ENCODE results near the gene PIGN.

PIGN gene

DNA sequence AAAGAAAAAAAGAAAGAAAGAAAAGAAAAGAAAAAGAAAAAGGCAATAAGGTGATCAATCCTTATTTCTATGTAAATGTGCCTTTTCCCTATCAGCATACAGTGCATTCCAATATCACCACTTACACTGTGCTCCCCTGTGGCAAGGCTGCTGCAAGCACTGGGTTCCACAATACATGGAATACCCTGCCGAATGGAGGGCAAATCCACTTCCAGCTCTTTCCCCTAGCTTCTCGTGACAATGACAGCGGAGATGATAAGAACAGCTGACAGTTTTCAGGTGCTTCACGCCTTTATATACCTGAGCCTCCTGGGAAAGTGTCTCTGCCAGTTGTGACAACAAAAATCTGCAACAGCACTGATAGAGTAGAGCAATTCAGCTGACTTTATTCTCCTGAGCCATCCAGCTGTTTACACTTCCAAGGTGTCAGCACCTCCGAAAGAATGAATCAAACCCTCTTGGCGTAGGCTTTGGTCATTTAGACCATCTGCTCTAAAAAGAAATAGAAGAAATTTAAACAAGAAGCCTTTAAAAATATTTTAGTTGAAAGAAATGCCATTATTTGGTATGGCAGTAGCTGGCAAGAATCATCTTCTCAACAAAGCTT is 158.8 kb downstream of the PIGN start:
- DNase-seq (ENCODE audit: low spot score) = no peak
- TF ChIP-seq, protein P1, sequence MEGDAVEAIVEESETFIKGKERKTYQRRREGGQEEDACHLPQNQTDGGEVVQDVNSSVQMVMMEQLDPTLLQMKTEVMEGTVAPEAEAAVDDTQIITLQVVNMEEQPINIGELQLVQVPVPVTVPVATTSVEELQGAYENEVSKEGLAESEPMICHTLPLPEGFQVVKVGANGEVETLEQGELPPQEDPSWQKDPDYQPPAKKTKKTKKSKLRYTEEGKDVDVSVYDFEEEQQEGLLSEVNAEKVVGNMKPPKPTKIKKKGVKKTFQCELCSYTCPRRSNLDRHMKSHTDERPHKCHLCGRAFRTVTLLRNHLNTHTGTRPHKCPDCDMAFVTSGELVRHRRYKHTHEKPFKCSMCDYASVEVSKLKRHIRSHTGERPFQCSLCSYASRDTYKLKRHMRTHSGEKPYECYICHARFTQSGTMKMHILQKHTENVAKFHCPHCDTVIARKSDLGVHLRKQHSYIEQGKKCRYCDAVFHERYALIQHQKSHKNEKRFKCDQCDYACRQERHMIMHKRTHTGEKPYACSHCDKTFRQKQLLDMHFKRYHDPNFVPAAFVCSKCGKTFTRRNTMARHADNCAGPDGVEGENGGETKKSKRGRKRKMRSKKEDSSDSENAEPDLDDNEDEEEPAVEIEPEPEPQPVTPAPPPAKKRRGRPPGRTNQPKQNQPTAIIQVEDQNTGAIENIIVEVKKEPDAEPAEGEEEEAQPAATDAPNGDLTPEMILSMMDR (IDR thresholded peaks at IDR 0.05; ENCODE audit: extremely low read depth, missing control alignments) = no peak

DNA sequence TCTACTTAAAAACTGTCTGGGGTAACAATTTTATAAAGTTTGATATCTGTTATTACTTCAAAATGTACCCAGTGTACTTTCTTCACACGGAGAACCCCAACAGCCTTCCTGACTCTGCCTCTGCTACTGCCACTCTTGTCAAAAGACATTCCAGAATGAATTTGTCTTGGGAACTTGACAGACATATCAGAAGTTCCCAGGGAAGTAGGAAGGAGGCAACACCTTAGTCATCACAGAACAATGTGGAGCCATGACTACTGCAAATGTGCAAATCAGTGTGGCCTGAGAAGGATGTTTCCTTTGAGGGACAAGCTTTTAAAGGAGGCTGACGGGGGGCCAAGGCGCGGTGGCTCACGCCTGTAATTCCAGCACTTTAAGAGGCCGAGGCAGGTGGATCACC is 160.3 kb downstream of the PIGN start:
- TF ChIP-seq, protein P1 (IDR thresholded peaks at IDR 0.05; ENCODE audit: extremely low read depth, missing control alignments) = no peak
- DNase-seq (ENCODE audit: low spot score) = no peak

DNA sequence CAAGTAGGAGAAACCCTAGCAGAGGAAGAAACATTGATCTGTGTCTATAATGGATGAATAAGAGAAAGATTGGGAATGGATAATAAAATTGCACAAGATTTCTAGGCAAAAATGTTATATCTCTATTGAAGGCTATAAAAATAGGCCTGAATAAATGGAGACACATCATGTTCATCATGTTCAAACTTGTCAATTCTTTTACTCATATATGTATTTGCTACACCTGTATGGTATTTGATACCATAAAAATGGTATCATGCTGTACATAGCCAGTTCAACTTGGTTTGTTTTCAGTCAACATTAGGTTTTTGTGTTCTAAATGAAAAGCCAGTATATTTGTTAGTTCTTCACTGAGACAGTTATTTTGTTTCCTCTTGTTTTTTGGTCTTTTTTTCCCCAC is 161.9 kb downstream of the PIGN start:
- DNase-seq (ENCODE audit: low spot score) = no peak
- TF ChIP-seq, protein P1 (IDR thresholded peaks at IDR 0.05; ENCODE audit: extremely low read depth, missing control alignments) = no peak

DNA sequence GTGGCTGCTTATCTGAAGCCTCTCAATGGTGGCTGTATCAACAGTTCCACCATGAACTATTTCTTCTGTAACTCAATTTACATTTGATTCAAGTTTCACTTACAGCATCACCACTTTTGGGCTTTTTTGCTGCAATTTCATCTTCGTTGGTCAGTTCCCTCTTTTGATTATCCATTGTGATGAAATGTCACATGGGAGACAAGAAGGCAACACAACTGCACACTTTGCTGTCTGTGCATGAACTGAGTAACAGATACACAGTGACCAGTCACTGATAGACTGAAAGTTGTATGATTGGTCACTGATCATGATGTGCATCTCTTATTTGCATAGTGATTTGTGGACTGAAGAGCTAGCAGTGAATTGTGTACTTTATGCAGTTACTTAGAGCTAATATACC is 163.3 kb downstream of the PIGN start:
- DNase-seq (ENCODE audit: low spot score) = no peak
- TF ChIP-seq, protein P1 (IDR thresholded peaks at IDR 0.05; ENCODE audit: extremely low read depth, missing control alignments) = no peak

DNA sequence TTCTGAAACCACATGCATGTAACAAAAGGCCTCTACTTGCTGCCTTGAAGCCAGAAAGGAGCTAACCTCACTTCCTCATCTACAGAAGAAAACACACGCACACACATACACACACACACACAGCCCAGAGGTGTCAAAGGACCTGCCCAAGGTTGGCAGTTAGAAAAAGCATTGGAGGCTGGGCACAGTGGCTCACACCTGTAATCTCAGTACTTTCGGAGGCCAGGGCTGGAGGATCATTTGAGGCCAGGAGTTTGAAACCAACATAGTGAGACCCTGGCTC is 168.2 kb downstream of the PIGN start:
- TF ChIP-seq, protein P1 (IDR thresholded peaks at IDR 0.05; ENCODE audit: extremely low read depth, missing control alignments) = no peak
- no peak for DNase-seq (ENCODE audit: low spot score)

DNA sequence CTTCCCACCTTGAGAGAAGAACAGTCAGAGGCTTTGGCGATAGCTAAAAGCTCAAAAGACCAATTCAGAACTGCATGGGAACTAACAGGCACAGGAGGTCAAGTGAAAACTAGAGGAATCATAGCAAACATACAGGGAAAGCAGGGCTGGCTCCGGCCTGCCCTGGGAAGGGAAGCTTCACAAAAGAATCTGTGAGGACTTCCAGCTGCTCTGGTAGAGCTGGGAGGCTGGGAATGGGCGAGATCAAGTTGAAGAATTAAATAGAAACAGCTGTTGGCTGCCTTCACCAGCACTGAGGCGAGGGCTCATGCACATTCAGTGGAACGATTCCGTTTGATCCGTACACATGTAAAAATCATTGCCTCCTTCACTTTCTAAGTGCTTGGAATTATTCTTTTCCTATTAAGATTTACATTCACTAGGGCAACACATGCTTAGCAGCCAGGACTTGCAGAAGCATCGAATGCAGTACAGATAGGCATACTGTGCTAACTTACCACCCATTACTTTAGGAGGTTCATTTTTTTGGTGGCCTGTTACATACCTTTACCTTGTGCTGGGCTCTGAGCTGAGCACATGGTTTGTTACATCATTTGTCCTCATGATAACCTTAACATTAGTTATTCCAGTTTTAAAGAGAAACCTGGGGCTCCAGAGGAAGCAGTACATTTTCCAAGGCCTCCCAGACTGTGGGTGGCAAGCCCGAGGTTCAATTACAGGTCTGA is 168.7 kb downstream of the PIGN start:
- TF ChIP-seq, protein P1 (IDR thresholded peaks at IDR 0.05; ENCODE audit: extremely low read depth, missing control alignments) = no peak
- no peak for DNase-seq (ENCODE audit: low spot score)

DNA sequence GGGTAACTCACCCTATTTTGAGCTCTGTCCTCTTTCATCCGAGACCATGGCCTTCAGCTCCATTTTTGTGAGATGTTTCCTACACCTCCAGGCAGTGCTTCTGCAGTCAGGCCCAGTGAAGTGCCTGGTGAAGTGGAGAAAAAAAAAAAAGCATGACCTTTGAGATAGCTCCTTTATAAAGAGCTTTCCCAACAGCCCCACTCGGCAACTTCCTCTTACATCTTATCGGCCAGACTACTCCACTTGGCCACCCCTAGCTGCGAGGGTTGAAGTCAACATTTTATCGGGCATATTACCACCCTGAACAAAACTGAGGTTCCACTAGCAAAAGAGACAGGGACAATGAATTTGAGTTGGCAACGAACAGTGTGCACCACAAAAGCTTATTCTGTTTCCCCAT is 169.2 kb downstream of the PIGN start:
- DNase-seq (ENCODE audit: low spot score) = no peak
- TF ChIP-seq, protein P1 (IDR thresholded peaks at IDR 0.05; ENCODE audit: extremely low read depth, missing control alignments) = no peak

Measured in GM20000 (cell line).